ENCODE data around the gene TRIM33. TPM values are rescaled to one million over a fixed set of nuclear protein-coding genes. Genes with fewer than 3 reads are reported as not detected.

Gene TRIM33
- total RNA-seq, 1 experiment from 2014 or later = 41.2 TPM

DNA sequence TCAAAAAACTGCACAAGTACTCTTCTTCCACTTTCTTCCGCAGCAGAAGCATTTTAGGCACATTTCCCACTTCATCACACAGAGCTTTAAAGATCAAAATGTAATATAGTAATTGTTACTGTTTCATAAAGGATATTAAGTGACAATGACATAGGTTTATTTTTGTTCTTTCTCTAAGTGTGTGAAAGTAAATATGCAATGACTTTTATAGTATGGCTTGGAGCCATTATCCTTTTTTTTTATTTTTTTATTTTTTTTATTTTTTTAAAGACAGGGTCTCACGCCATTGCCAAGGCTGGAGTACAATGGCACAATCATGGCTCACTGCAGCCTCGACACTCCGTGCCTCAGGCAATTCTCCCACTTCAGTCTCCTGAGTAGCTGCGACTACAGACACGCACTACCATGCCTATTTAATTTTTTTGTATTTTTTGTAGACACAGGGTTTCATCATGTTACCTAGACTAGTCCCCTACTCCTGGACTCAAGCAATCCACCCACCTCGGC lies 7.0 kb downstream of the TRIM33 start:
- ChIA-PET POLR2A (no interaction called here), CTCF (no interaction called here), RAD21 (ENCODE audit: low non-redundant PET in 1 of 2, low total read pairs in 2 of 2, uncharacterized antibody in 2 of 2, unreplicated experiment in 2 of 2) (no interaction called here)
- intact Hi-C loops (cut with micrococcal nuclease) = no loop called here
- BruUV-seq (replicated peaks) = no TSS peak
- H3K27me3 ChIP-seq (ENCODE audit: insufficient read depth, low read length) = no peaks in the 10 kb centered on the region
- no peak overlapping the region for H3K4me2 ChIP-seq (ENCODE audit: low read length)
- ATAC-seq (no peak), DNase-seq (ENCODE audit: low read depth, low spot score) (no peak)
- H3K79me2 ChIP-seq (ENCODE audit: insufficient read depth, low read length) = peaks cover 99% of the 10 kb centered on the region
- peaks cover 9% of the 10 kb centered on the region in 2 experiments; a peak in 2 of 4 replicates for H3K36me3 ChIP-seq (ENCODE audit: control insufficient read depth in 1 of 2, insufficient read depth in 2 of 2, low read length in 2 of 2)
- no peaks in the 10 kb centered on the region for H3K9me2 ChIP-seq (ENCODE audit: insufficient read depth)
- H3K27ac ChIP-seq (ENCODE audit: low read depth, low read length) = no peak overlapping the region
- TF ChIP-seq RAD21 (IDR thresholded peaks at IDR 0.05; ENCODE audit: low read depth) (no peak), MAX (IDR thresholded peaks at IDR 0.05) (no peak), ELF1 (IDR thresholded peaks at IDR 0.05; ENCODE audit: borderline replicate concordance, low read depth) (no peak), JUND (IDR thresholded peaks at IDR 0.05) (no peak), EZH2 (IDR thresholded peaks at IDR 0.05) (no peak), CEBPB (IDR thresholded peaks at IDR 0.05; ENCODE audit: low read depth) (no peak), CBX3 (IDR thresholded peaks at IDR 0.05; ENCODE audit: low read depth) (no peak), POLR2A (IDR thresholded peaks at IDR 0.05; ENCODE audit: borderline replicate concordance, extremely low read depth, insufficient read depth, insufficient read length) (no peak), EGR1 (IDR thresholded peaks at IDR 0.05; ENCODE audit: low read depth) (no peak), SIN3A (IDR thresholded peaks at IDR 0.05; ENCODE audit: low read depth) (no peak), ZBTB33 (IDR thresholded peaks at IDR 0.05; ENCODE audit: extremely low read depth, insufficient replicate concordance, low read length) (no peak), SRF (IDR thresholded peaks at IDR 0.05; ENCODE audit: low read depth) (no peak), ZFX (IDR thresholded peaks at IDR 0.05) (no peak), SP1 (IDR thresholded peaks at IDR 0.05; ENCODE audit: low read depth) (no peak), TCF7L2 (IDR thresholded peaks at IDR 0.05; ENCODE audit: borderline replicate concordance, extremely low read depth, insufficient read depth, insufficient read length) (no peak)
- TF ChIP-seq, protein P1, sequence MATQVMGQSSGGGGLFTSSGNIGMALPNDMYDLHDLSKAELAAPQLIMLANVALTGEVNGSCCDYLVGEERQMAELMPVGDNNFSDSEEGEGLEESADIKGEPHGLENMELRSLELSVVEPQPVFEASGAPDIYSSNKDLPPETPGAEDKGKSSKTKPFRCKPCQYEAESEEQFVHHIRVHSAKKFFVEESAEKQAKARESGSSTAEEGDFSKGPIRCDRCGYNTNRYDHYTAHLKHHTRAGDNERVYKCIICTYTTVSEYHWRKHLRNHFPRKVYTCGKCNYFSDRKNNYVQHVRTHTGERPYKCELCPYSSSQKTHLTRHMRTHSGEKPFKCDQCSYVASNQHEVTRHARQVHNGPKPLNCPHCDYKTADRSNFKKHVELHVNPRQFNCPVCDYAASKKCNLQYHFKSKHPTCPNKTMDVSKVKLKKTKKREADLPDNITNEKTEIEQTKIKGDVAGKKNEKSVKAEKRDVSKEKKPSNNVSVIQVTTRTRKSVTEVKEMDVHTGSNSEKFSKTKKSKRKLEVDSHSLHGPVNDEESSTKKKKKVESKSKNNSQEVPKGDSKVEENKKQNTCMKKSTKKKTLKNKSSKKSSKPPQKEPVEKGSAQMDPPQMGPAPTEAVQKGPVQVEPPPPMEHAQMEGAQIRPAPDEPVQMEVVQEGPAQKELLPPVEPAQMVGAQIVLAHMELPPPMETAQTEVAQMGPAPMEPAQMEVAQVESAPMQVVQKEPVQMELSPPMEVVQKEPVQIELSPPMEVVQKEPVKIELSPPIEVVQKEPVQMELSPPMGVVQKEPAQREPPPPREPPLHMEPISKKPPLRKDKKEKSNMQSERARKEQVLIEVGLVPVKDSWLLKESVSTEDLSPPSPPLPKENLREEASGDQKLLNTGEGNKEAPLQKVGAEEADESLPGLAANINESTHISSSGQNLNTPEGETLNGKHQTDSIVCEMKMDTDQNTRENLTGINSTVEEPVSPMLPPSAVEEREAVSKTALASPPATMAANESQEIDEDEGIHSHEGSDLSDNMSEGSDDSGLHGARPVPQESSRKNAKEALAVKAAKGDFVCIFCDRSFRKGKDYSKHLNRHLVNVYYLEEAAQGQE (IDR thresholded peaks at IDR 0.05; ENCODE audit: low read depth) = no peak
- H3K4me1 ChIP-seq (ENCODE audit: control insufficient read depth in 1 of 2, insufficient read depth in 2 of 2, low read length in 2 of 2) = peaks cover 2 to 9% of the 10 kb centered on the region in 2 experiments; a peak in 2 of 4 replicates
- no peak overlapping the region for H3K9ac ChIP-seq (ENCODE audit: low read length)
- H3K9me3 ChIP-seq (ENCODE audit: control insufficient read depth in 1 of 2, insufficient read depth in 1 of 2, low read depth in 1 of 2, low read length in 2 of 2) = no peaks in the 10 kb centered on the region
- no peak overlapping the region for H3K4me3 ChIP-seq (replicated peaks in 1 of 2; ENCODE audit: low read depth in 1 of 2, low read length in 2 of 2)
- peaks cover 8% of the 10 kb centered on the region; the same call in 1 of the 2 replicates for H4K20me1 ChIP-seq (ENCODE audit: insufficient read depth)
- no peak overlapping the region for H2AFZ ChIP-seq (ENCODE audit: low read depth, low read length, poor library complexity, severe bottlenecking)
